Activated naive CD8-positive, alpha-beta T cell treated with anti-CD3 and anti-CD28 coated beads, Interleukin-2, amount 10 ng/mL, durations not matched to agents 7 days and 5 days (primary cell): ENCODE measurements around the gene TBC1D9. TPM values are rescaled to one million over a fixed set of nuclear protein-coding genes. Genes with fewer than 3 reads are reported as not detected.

Experiments
- ATAC-seq: fragments of 150-1000 bp; cut with Tn5 transposase; one replicate; pipeline ENCODE4 v1.10.0; 2021; ENCODE audit warnings: low read depth, moderate library complexity
- POLR2A ChIA-PET: fragments of 350-600 bp; sonication (Branson Sonifier 250); formaldehyde crosslinking; loops from one replicate; lab custom pipeline; 2021; ENCODE audit warnings: antibody characterized with exemption; lab: Charles Lee
- DNase-seq: peaks from one replicate; pipeline ENCODE4 v3.0.0; 2021
- H3K27ac Mint-ChIP-seq: one replicate; pipeline ENCODE4 v1.8.0; 2022; ENCODE audit warnings: mild to moderate bottlenecking, mixed read lengths
- H3K27me3 Mint-ChIP-seq: one replicate; pipeline ENCODE4 v1.8.0; 2022; ENCODE audit warnings: mild to moderate bottlenecking, moderate library complexity, mixed read lengths
- H3K36me3 Mint-ChIP-seq: one replicate; pipeline ENCODE4 v1.8.0; 2021; ENCODE audit warnings: mild to moderate bottlenecking, mixed read lengths
- H3K4me1 Mint-ChIP-seq: one replicate; pipeline ENCODE4 v1.8.0; 2021; ENCODE audit warnings: mixed read lengths
- H3K4me3 Mint-ChIP-seq: one replicate; pipeline ENCODE4 v1.8.0; 2022; ENCODE audit warnings: mild to moderate bottlenecking, moderate library complexity, mixed read lengths
- H3K9me3 Mint-ChIP-seq: one replicate; pipeline ENCODE4 v1.8.0; 2021; ENCODE audit warnings: mixed read lengths
- total RNA-seq, 2 experiments: library from RNA; stranded (reverse); gene quantifications; one replicate each; pipeline ENCODE4 v1.2.3, GENCODE V29; 2021

TBC1D9 gene
- total RNA-seq, 2 experiments from 2014 or later: 0.11 to 0.17 TPM

GRCh38 chr4:140744421-140744820 lies 11.8 kb downstream of the TBC1D9 start:
- POLR2A ChIA-PET: no interaction called here
- Mint-ChIP-seq H3K4me1 (no peaks in the 10 kb centered on the region), H3K36me3 (no peaks in the 10 kb centered on the region), H3K9me3 (peaks cover 2% of the 10 kb centered on the region), H3K27ac (no peak overlapping the region), H3K4me3 (no peak overlapping the region), H3K27me3 (peaks cover 31% of the 10 kb centered on the region)
- no peak for DNase-seq
- ATAC-seq: no peak

GRCh38 chr4:140743194-140743931 lies 12.8 kb downstream of the TBC1D9 start:
- peaks cover 2% of the 10 kb centered on the region for H3K9me3 Mint-ChIP-seq
- H3K4me3 Mint-ChIP-seq: no peak overlapping the region
- DNase-seq (no peak), ATAC-seq (no peak)
- no peak overlapping the region for H3K27ac Mint-ChIP-seq
- POLR2A ChIA-PET: no interaction called here
- peaks cover 34% of the 10 kb centered on the region for H3K27me3 Mint-ChIP-seq
- H3K4me1 Mint-ChIP-seq: no peaks in the 10 kb centered on the region
- no peaks in the 10 kb centered on the region for H3K36me3 Mint-ChIP-seq

- Mint-ChIP-seq H3K4me1 (no peaks in the 10 kb centered on the region), H3K4me3 (no peak overlapping the region), H3K27me3 (peaks cover 32% of the 10 kb centered on the region), H3K36me3 (no peaks in the 10 kb centered on the region), H3K9me3 (peaks cover 2% of the 10 kb centered on the region), H3K27ac (no peak overlapping the region)
- ATAC-seq: no peak
- no peak for DNase-seq
- POLR2A ChIA-PET: no interaction called here
These were observed 13.4 kb downstream of the TBC1D9 start for GRCh38 chr4:140742838-140743193.

GRCh38 chr4:140740906-140741670 lies 15.1 kb downstream of the TBC1D9 start:
- H3K4me3 Mint-ChIP-seq: no peak overlapping the region
- POLR2A ChIA-PET: no interaction called here

GRCh38 chr4:140740422-140740821 lies 15.8 kb downstream of the TBC1D9 start:
- no peak overlapping the region for H3K27ac Mint-ChIP-seq
- DNase-seq: no peak
- no peaks in the 10 kb centered on the region for H3K9me3 Mint-ChIP-seq
- H3K4me3 Mint-ChIP-seq: no peak overlapping the region
- no peak for ATAC-seq
- POLR2A ChIA-PET: no interaction called here
- H3K4me1 Mint-ChIP-seq: no peaks in the 10 kb centered on the region
- peaks cover 32% of the 10 kb centered on the region for H3K27me3 Mint-ChIP-seq
- no peaks in the 10 kb centered on the region for H3K36me3 Mint-ChIP-seq

More at GRCh38 chr4:140740906-140741670, 15.1 kb downstream of the TBC1D9 start:
- no peaks in the 10 kb centered on the region for H3K9me3 Mint-ChIP-seq
- H3K27ac Mint-ChIP-seq: no peak overlapping the region
- H3K4me1 Mint-ChIP-seq: no peaks in the 10 kb centered on the region
- H3K27me3 Mint-ChIP-seq: peaks cover 32% of the 10 kb centered on the region
- no peak for ATAC-seq
- DNase-seq: no peak
- H3K36me3 Mint-ChIP-seq: no peaks in the 10 kb centered on the region

GRCh38 chr4:140739971-140740370 lies 16.2 kb downstream of the TBC1D9 start:
- peaks cover 31% of the 10 kb centered on the region for H3K27me3 Mint-ChIP-seq
- no peak for DNase-seq
- no peaks in the 10 kb centered on the region for H3K9me3 Mint-ChIP-seq
- no peak for ATAC-seq
- no peak overlapping the region for H3K4me3 Mint-ChIP-seq
- no peaks in the 10 kb centered on the region for H3K36me3 Mint-ChIP-seq
- POLR2A ChIA-PET: no interaction called here
- H3K27ac Mint-ChIP-seq: no peak overlapping the region
- H3K4me1 Mint-ChIP-seq: no peaks in the 10 kb centered on the region

- H3K27me3 Mint-ChIP-seq: peaks cover 31% of the 10 kb centered on the region
These were observed 18.0 kb downstream of the TBC1D9 start for GRCh38 chr4:140738139-140738538.

GRCh38 chr4:140736669-140737343 lies 19.4 kb downstream of the TBC1D9 start:
- Mint-ChIP-seq H3K36me3 (no peaks in the 10 kb centered on the region), H3K4me3 (no peak overlapping the region), H3K27ac (no peak overlapping the region), H3K4me1 (no peaks in the 10 kb centered on the region), H3K27me3 (peaks cover 22% of the 10 kb centered on the region), H3K9me3 (no peaks in the 10 kb centered on the region)
- no peak for ATAC-seq
- POLR2A ChIA-PET: no interaction called here
- no peak for DNase-seq

More at GRCh38 chr4:140738139-140738538, 18.0 kb downstream of the TBC1D9 start:
- H3K4me1 Mint-ChIP-seq: no peaks in the 10 kb centered on the region
- no peak overlapping the region for H3K4me3 Mint-ChIP-seq
- no peaks in the 10 kb centered on the region for H3K36me3 Mint-ChIP-seq
- no peak for DNase-seq
- H3K27ac Mint-ChIP-seq: no peak overlapping the region
- no peaks in the 10 kb centered on the region for H3K9me3 Mint-ChIP-seq
- no peak for ATAC-seq
- POLR2A ChIA-PET: no interaction called here

- ATAC-seq: no peak
- no peak overlapping the region for H3K4me3 Mint-ChIP-seq
- no peak for DNase-seq
- no peaks in the 10 kb centered on the region for H3K36me3 Mint-ChIP-seq
- H3K27ac Mint-ChIP-seq: no peak overlapping the region
- POLR2A ChIA-PET: no interaction called here
- H3K27me3 Mint-ChIP-seq: peaks cover 22% of the 10 kb centered on the region
- H3K4me1 Mint-ChIP-seq: no peaks in the 10 kb centered on the region
- no peaks in the 10 kb centered on the region for H3K9me3 Mint-ChIP-seq
These were observed 20.3 kb downstream of the TBC1D9 start for GRCh38 chr4:140735779-140736391.

GRCh38 chr4:140735317-140735716 lies 20.9 kb downstream of the TBC1D9 start:
- POLR2A ChIA-PET: no interaction called here
- DNase-seq: no peak
- Mint-ChIP-seq H3K36me3 (no peaks in the 10 kb centered on the region), H3K27me3 (peaks cover 21% of the 10 kb centered on the region), H3K4me1 (no peaks in the 10 kb centered on the region), H3K27ac (no peak overlapping the region), H3K4me3 (no peak overlapping the region), H3K9me3 (no peaks in the 10 kb centered on the region)
- no peak for ATAC-seq

GRCh38 chr4:140732780-140733179 lies 23.4 kb downstream of the TBC1D9 start:
- H3K9me3 Mint-ChIP-seq: no peaks in the 10 kb centered on the region
- ATAC-seq: no peak
- H3K27ac Mint-ChIP-seq: no peak overlapping the region
- H3K27me3 Mint-ChIP-seq: peaks cover 12% of the 10 kb centered on the region
- no peaks in the 10 kb centered on the region for H3K36me3 Mint-ChIP-seq
- no peak overlapping the region for H3K4me3 Mint-ChIP-seq
- POLR2A ChIA-PET: no interaction called here
- DNase-seq: no peak
- no peaks in the 10 kb centered on the region for H3K4me1 Mint-ChIP-seq

GRCh38 chr4:140729344-140730049 lies 26.7 kb downstream of the TBC1D9 start:
- Mint-ChIP-seq H3K9me3 (no peaks in the 10 kb centered on the region), H3K4me3 (no peak overlapping the region), H3K4me1 (no peaks in the 10 kb centered on the region), H3K36me3 (no peaks in the 10 kb centered on the region), H3K27me3 (peaks cover 13% of the 10 kb centered on the region), H3K27ac (no peak overlapping the region)
- ATAC-seq: no peak
- DNase-seq: no peak
- POLR2A ChIA-PET: no interaction called here
